HepG2 (cell line): ENCODE results near the gene MB21D2. TPM values are rescaled to one million over a fixed set of nuclear protein-coding genes. Genes with fewer than 3 reads are reported as not detected.

ENCODE experiments used
- ATAC-seq: fragments of 200-7000 bp; cut with Tn5 transposase; 3 replicates; pipeline ENCODE4 v1.9.1; 2020; ENCODE audit warnings: mild to moderate bottlenecking, moderate library complexity
- BruUV-seq: library from RNA; stranded (reverse); fragments of 400-500 nt; replicated peaks from 2 replicates; lab custom pipeline; 2021; lab: Mats Ljungman, UMichigan
- CTCF ChIA-PET: fragments of 300-600 bp; formaldehyde crosslinking; extraction: SDS; loops from one replicate; lab custom pipeline; 2021; ENCODE audit warnings: low total read pairs, inconsistent platforms, low intra/inter-chr PET ratio; lab: Yijun Ruan, JAX
- POLR2A ChIA-PET: fragments of 350-600 bp; sonication (Branson Sonifier 250); formaldehyde crosslinking; loops from one replicate; lab custom pipeline; 2020; ENCODE audit warnings: antibody characterized with exemption, inconsistent platforms; lab: Yijun Ruan, JAX
- DNase-seq: peaks from one replicate; pipeline ENCODE4 v3.0.0-alpha.2; 2015; ENCODE audit warnings: low spot score
- FAIRE-seq: peaks from 3 replicates; lab custom pipeline; 2011; peaks lifted over from hg19 to GRCh38; lab: Jason Lieb, UNC
- H2AFZ ChIP-seq: one replicate; pipeline ENCODE4 v1.6.1; 2011; ENCODE audit warnings: low read length, inconsistent platforms
- H3K27ac ChIP-seq: fragments of 300-600 bp; 3 replicates; pipeline ENCODE4 v1.8.0; 2011; ENCODE audit warnings: mixed run types, mild to moderate bottlenecking, mixed read lengths, low read length, inconsistent platforms; ENCODE audit not compliant: insufficient read depth; ENCODE audit errors: extremely low read length
- H3K27me3 ChIP-seq, 2 experiments: fragments of 200-600 bp in 1 of 2; 2 replicates in 1 of 2; 3 replicates in 1 of 2; pipeline versions ENCODE4 v1.6.0 to v1.8.0; 2011; ENCODE audit warnings: low read length in 2 of 2, mild to moderate bottlenecking in 2 of 2, moderate library complexity in 2 of 2, inconsistent platforms in 1 of 2; ENCODE audit not compliant: insufficient read depth in 2 of 2, control insufficient read depth in 1 of 2
- H3K36me3 ChIP-seq, 2 experiments: fragments of 200-600 bp in 1 of 2; replicated peaks in 1 of 2; 2 replicates in 1 of 2; 3 replicates in 1 of 2; pipeline versions ENCODE4 v1.5.1 to v1.8.0; 2011; ENCODE audit warnings: low read length in 2 of 2, inconsistent platforms in 1 of 2; ENCODE audit not compliant: insufficient read depth in 2 of 2, control insufficient read depth in 1 of 2
- H3K4me1 ChIP-seq: 2 replicates; pipeline ENCODE4 v1.5.1; 2012; ENCODE audit warnings: low read length, inconsistent platforms; ENCODE audit not compliant: insufficient read depth
- H3K4me2 ChIP-seq: 2 replicates; pipeline ENCODE4 v1.6.0; 2011; ENCODE audit warnings: low read depth, low read length, inconsistent platforms
- H3K4me3 ChIP-seq, 3 experiments: fragments of 200-600 bp in 1 of 3; sonication (generic), shearing (Covaris generic) in 1 of 3; replicated peaks in 1 of 3; 2 replicates each; pipeline ENCODE4 v1.5.1; 2011 to 2016; ENCODE audit warnings: low read length in 3 of 3, inconsistent platforms in 2 of 3, low read depth in 2 of 3, mild to moderate bottlenecking in 2 of 3, control low read depth in 1 of 3, mixed read lengths in 1 of 3; ENCODE audit not compliant: insufficient read depth in 1 of 3
- H3K79me2 ChIP-seq: one replicate; pipeline ENCODE4 v1.6.1; 2011; ENCODE audit warnings: low read length, inconsistent platforms; ENCODE audit not compliant: insufficient read depth
- H3K9ac ChIP-seq: 2 replicates; pipeline ENCODE4 v1.6.0; 2011; ENCODE audit warnings: mild to moderate bottlenecking, low read depth, low read length, inconsistent platforms; ENCODE audit not compliant: insufficient read depth
- H3K9me3 ChIP-seq: 2 replicates; pipeline ENCODE4 v1.5.1; 2012; ENCODE audit warnings: mild to moderate bottlenecking, low read length
- H4K20me1 ChIP-seq: 2 replicates; pipeline ENCODE4 v1.6.0; 2011; ENCODE audit warnings: inconsistent platforms, mild to moderate bottlenecking, low read length, moderate library complexity; ENCODE audit not compliant: insufficient read depth
- ATF5 ChIP-seq: sonication (generic); formaldehyde crosslinking; IDR thresholded peaks from 2 replicates; pipeline ENCODE4 v1.4.0; 2020; ENCODE audit warnings: mild to moderate bottlenecking, low read depth, missing genetic modification reagents
- E2F5 ChIP-seq: sonication (generic); formaldehyde crosslinking; conservative IDR thresholded peaks from 2 replicates; pipeline ENCODE4 v1.4.0; 2020; ENCODE audit warnings: missing genetic modification reagents
- HDAC2 ChIP-seq: sonication (generic); formaldehyde crosslinking; IDR thresholded peaks from 2 replicates; pipeline ENCODE4 v1.4.0; 2020; ENCODE audit warnings: missing genetic modification reagents
- HOXA5 ChIP-seq: sonication (generic); formaldehyde crosslinking; IDR thresholded peaks from 2 replicates; pipeline ENCODE4 v1.4.0; 2020; ENCODE audit warnings: missing genetic modification reagents
- NFYB ChIP-seq: sonication (generic); formaldehyde crosslinking; IDR thresholded peaks from 2 replicates; pipeline ENCODE4 v1.4.0; 2020; ENCODE audit warnings: missing genetic modification reagents
- PITX1 ChIP-seq: sonication (generic); formaldehyde crosslinking; IDR thresholded peaks from 2 replicates; pipeline ENCODE4 v1.5.1; 2020; ENCODE audit warnings: mild to moderate bottlenecking, missing genetic modification reagents
- POLR2AphosphoS2 ChIP-seq: IDR thresholded peaks from 2 replicates; pipeline ENCODE4 v1.6.1; 2011; ENCODE audit warnings: low read depth, low read length, improper control_type of control experiment
- SSRP1 ChIP-seq: IDR thresholded peaks from 2 replicates; pipeline ENCODE4 v1.6.1; 2016; ENCODE audit warnings: control low read depth
- TCF12 ChIP-seq, 2 experiments: fragments of 450-650 bp in 1 of 2; sonication (generic) in 1 of 2; formaldehyde crosslinking in 1 of 2; IDR thresholded peaks; 2 replicates each; pipeline versions ENCODE4 v1.6.1 to v1.8.0; 2017 to 2022; ENCODE audit warnings: antibody characterized with exemption in 1 of 2, mild to moderate bottlenecking in 1 of 2, missing genetic modification reagents in 1 of 2, moderate library complexity in 1 of 2
- ZBTB21 ChIP-seq: sonication (generic); formaldehyde crosslinking; IDR thresholded peaks from 2 replicates; pipeline ENCODE4 v1.4.0; 2020; ENCODE audit warnings: missing genetic modification reagents
- ZC3H13 ChIP-seq: sonication (generic); formaldehyde crosslinking; IDR thresholded peaks from 2 replicates; pipeline ENCODE4 v1.8.1; 2023; ENCODE audit warnings: mild to moderate bottlenecking, missing genetic modification reagents, moderate library complexity
- ZFX ChIP-seq: sonication (generic); formaldehyde crosslinking; IDR thresholded peaks from 2 replicates; pipeline ENCODE4 v1.4.0; 2020; ENCODE audit warnings: mild to moderate bottlenecking, low read depth, missing genetic modification reagents, moderate library complexity
- ZNF446 ChIP-seq: sonication (generic); formaldehyde crosslinking; IDR thresholded peaks from 2 replicates; pipeline ENCODE4 v1.5.0; 2020; ENCODE audit warnings: mild to moderate bottlenecking, missing genetic modification reagents
- ZNF891 ChIP-seq: sonication (generic); formaldehyde crosslinking; IDR thresholded peaks from 2 replicates; pipeline ENCODE4 v1.5.0; 2020; ENCODE audit warnings: mild to moderate bottlenecking, missing genetic modification reagents
- WGBS: methylation state at CpG from one replicate; pipeline ENCODE4 v1.1.6; 2017; ENCODE audit warnings: low lambda C conversion rate; 5-methylcytosine and 5-hydroxymethylcytosine counted together
- in situ Hi-C: cut with HindIII; loops from 2 replicates; pipeline ENCODE4 v1.10.0; 2017; ENCODE audit warnings: low pct_unique_long_range_greater_than_20kb; ENCODE audit not compliant: extremely low pct_ligation_motif_present
- intact Hi-C: fragments of 100-400 bp; cut with micrococcal nuclease; formaldehyde crosslinking; loops from one replicate; pipeline ENCODE4 v1.10.0; 2022; ENCODE audit not compliant: unreplicated experiment
- polyA plus RNA-seq, 8 experiments: library from polyadenylated mRNA; depleted of rRNA in 3 of 8; stranded (reverse) in 7 of 8; unstranded in 1 of 8; fragments of >200 nt; fragmentation: Illumina TruSeq in 4 of 8; extraction: Trizol in 4 of 8; gene quantifications; 2 replicates each; pipeline versions ENCODE4 v1.2.1 to v1.2.3, GENCODE V29; 2011 to 2016; ENCODE audit warnings: low read depth in 4 of 8, missing spikeins in 1 of 8, mixed read lengths in 1 of 8; ENCODE audit not compliant: insufficient read depth in 1 of 8
- total RNA-seq, 5 experiments: library from RNA; depleted of rRNA; stranded (reverse); fragments of >200 nt; fragmentation: Illumina TruSeq; extraction: Trizol; gene quantifications; 2 replicates each; pipeline ENCODE4 v1.2.3, GENCODE V29; 2016; ENCODE audit warnings: low read depth in 1 of 5

MB21D2 gene
- total and polyA plus RNA-seq, 2 of the 13 experiments (the other 11 are each of a cell fraction or from before 2014, with no cell fraction given) = 0.90 to 1.6 TPM

GRCh38 chr3:192747746-192748145 lies 169.9 kb downstream of the MB21D2 start (continued):
- no peak for TF ChIP-seq HOXA5 (CRISPR knock-in tag)
- TF ChIP-seq ZFX (CRISPR knock-in tag) = no peak

- no peak overlapping the region for H3K9ac ChIP-seq
- intact Hi-C loops (no loop called here), in situ Hi-C loops (no loop called here)
- POLR2A ChIA-PET = no interaction called here
- no peak for TF ChIP-seq SSRP1 (CRISPR knock-in tag)
- no peak for TF ChIP-seq POLR2AphosphoS2
- TF ChIP-seq TCF12 (IDR thresholded peaks at IDR 0.05) = no peak
- TF ChIP-seq TCF12 (CRISPR knock-in tag; IDR thresholded peaks at IDR 0.05) = no peak
- no peak for TF ChIP-seq PITX1 (CRISPR knock-in tag)
- no peak for TF ChIP-seq ATF5
- no peak for TF ChIP-seq NFYB (CRISPR knock-in tag)
- TF ChIP-seq E2F5 (CRISPR knock-in tag) = no peak
- no peak for TF ChIP-seq ZNF446 (CRISPR knock-in tag)
- TF ChIP-seq HDAC2 (CRISPR knock-in tag) = no peak
- no peak for TF ChIP-seq ZNF891 (CRISPR knock-in tag)
- no peak for TF ChIP-seq ZBTB21 (CRISPR knock-in tag)
- TF ChIP-seq ZC3H13 (CRISPR knock-in tag) = no peak
- no peaks in the 10 kb centered on the region for H3K36me3 ChIP-seq
- H3K27me3 ChIP-seq = no peaks in the 10 kb centered on the region
- 0% methylated on average over 1 of the region's 1 CpG for WGBS
- H3K27ac ChIP-seq = no peak overlapping the region
- no TSS peak for BruUV-seq
- no peaks in the 10 kb centered on the region for H4K20me1 ChIP-seq
- H3K4me1 ChIP-seq = no peaks in the 10 kb centered on the region
- no peaks in the 10 kb centered on the region for H3K79me2 ChIP-seq
- no peak overlapping the region for H3K4me3 ChIP-seq
- no peak for DNase-seq
- no peak for FAIRE-seq
- no peak for ATAC-seq
- no peaks in the 10 kb centered on the region for H3K9me3 ChIP-seq
- no peak overlapping the region for H2AFZ ChIP-seq
- H3K4me2 ChIP-seq = no peak overlapping the region
- CTCF ChIA-PET = no interaction called here
Measured at GRCh38 chr3:192747145-192747544, 170.5 kb downstream of the MB21D2 start.

Other genes with a start within 250 kb of the MB21D2 start
- gene FGF12, start 190.3 kb downstream of the MB21D2 start, total RNA-seq (2016; rRNA removed; fragmentation: Illumina TruSeq; extraction: Trizol) = not detected in 2 replicates
- gene FGF12, start 190.3 kb downstream of the MB21D2 start, polyA plus RNA-seq (2011; rRNA removed) = 0.07 TPM in 1 of 2 replicates, not detected in the other